Adipocyte (in vitro differentiated cells): ENCODE measurements around the gene MRRF.

Experiments used
- DNase-seq: peaks from one replicate; pipeline ENCODE4 v3.0.0-alpha.2; 2015; ENCODE audit warnings: low read depth
- H3K27me3 ChIP-seq: replicated peaks from 2 replicates; pipeline ENCODE4 v1.7.0; 2013; ENCODE audit warnings: mild to moderate bottlenecking, low read length, moderate library complexity; ENCODE audit not compliant: control insufficient read depth, insufficient read depth
- H3K36me3 ChIP-seq: 2 replicates; pipeline ENCODE4 v1.7.0; 2013; ENCODE audit warnings: low read length, mild to moderate bottlenecking, moderate library complexity; ENCODE audit not compliant: control insufficient read depth, insufficient read depth, severe bottlenecking
- H3K4me1 ChIP-seq: 2 replicates; pipeline ENCODE4 v1.7.0; 2013; ENCODE audit warnings: mild to moderate bottlenecking, low read length, moderate library complexity; ENCODE audit not compliant: control insufficient read depth, insufficient read depth
- H3K4me3 ChIP-seq: 2 replicates; pipeline ENCODE4 v1.7.0; 2013; ENCODE audit warnings: mild to moderate bottlenecking, low read length, moderate library complexity
- H3K9ac ChIP-seq: 2 replicates; pipeline ENCODE4 v1.7.0; 2013; ENCODE audit warnings: mild to moderate bottlenecking, low read length, moderate library complexity
- H3K9me3 ChIP-seq: 2 replicates; pipeline ENCODE4 v1.7.0; 2013; ENCODE audit warnings: mild to moderate bottlenecking, low read length, moderate library complexity; ENCODE audit not compliant: control insufficient read depth

The MRRF gene

GRCh38 chr9:122258886-122259415 is 5.7 kb upstream of the MRRF start:
- no peak overlapping the region for H3K4me3 ChIP-seq
- peaks cover 42% of the 10 kb centered on the region for H3K36me3 ChIP-seq
- H3K27me3 ChIP-seq, result no peaks in the 10 kb centered on the region
- peaks cover 30% of the 10 kb centered on the region for H3K4me1 ChIP-seq
- no peak for DNase-seq
- no peak overlapping the region for H3K9ac ChIP-seq
- H3K9me3 ChIP-seq, result no peaks in the 10 kb centered on the region

GRCh38 chr9:122261469-122261881 is 3.2 kb upstream of the MRRF start:
- DNase-seq, result peak; percentile 89
- Histone ChIP-seq H3K27me3 (no peaks in the 10 kb centered on the region), H3K36me3 (peaks cover 27% of the 10 kb centered on the region)

GRCh38 chr9:122262073-122262472 is 2.6 kb upstream of the MRRF start:
- no peaks in the 10 kb centered on the region for H3K27me3 ChIP-seq
- no peak overlapping the region for H3K4me3 ChIP-seq
- peaks cover 41% of the 10 kb centered on the region for H3K4me1 ChIP-seq
- no peak for DNase-seq
- no peak overlapping the region for H3K9ac ChIP-seq
- no peaks in the 10 kb centered on the region for H3K9me3 ChIP-seq
- peaks cover 27% of the 10 kb centered on the region for H3K36me3 ChIP-seq

More at GRCh38 chr9:122261469-122261881, 3.2 kb upstream of the MRRF start:
- no peak overlapping the region for H3K9ac ChIP-seq
- H3K9me3 ChIP-seq, result no peaks in the 10 kb centered on the region
- H3K4me3 ChIP-seq, result no peak overlapping the region
- H3K4me1 ChIP-seq, result peaks cover 41% of the 10 kb centered on the region

GRCh38 chr9:122263699-122264349 is 858 bp upstream of the MRRF start:
- DNase-seq, result peak; percentile 48
- Histone ChIP-seq H3K9ac (peak overlapping the region; percentile 90), H3K36me3 (peaks cover 22% of the 10 kb centered on the region), H3K9me3 (no peaks in the 10 kb centered on the region), H3K4me1 (peaks cover 41% of the 10 kb centered on the region), H3K4me3 (peak overlapping the region; percentile 88), H3K27me3 (no peaks in the 10 kb centered on the region)

- Histone ChIP-seq H3K27me3 (no peaks in the 10 kb centered on the region), H3K4me3 (peak overlapping the region; percentile 88), H3K36me3 (peaks cover 9% of the 10 kb centered on the region), H3K9ac (peak overlapping the region; percentile 90), H3K9me3 (no peaks in the 10 kb centered on the region), H3K4me1 (peaks cover 41% of the 10 kb centered on the region)
- DNase-seq, result no peak
Measured at GRCh38 chr9:122265149-122265915, 650 bp downstream of the MRRF start.

- Histone ChIP-seq H3K4me1 (peaks cover 18% of the 10 kb centered on the region), H3K27me3 (no peaks in the 10 kb centered on the region), H3K36me3 (peaks cover 19% of the 10 kb centered on the region), H3K4me3 (no peak overlapping the region), H3K9me3 (no peaks in the 10 kb centered on the region), H3K9ac (no peak overlapping the region)
- DNase-seq, result no peak
Measured at GRCh38 chr9:122268041-122268814, 3.5 kb downstream of the MRRF start.

GRCh38 chr9:122274055-122274454 is 9.4 kb downstream of the MRRF start:
- H3K9ac ChIP-seq, result no peak overlapping the region
- H3K27me3 ChIP-seq, result no peaks in the 10 kb centered on the region
- DNase-seq, result no peak
- no peak overlapping the region for H3K4me3 ChIP-seq
- peaks cover 40% of the 10 kb centered on the region for H3K36me3 ChIP-seq
- peaks cover 15% of the 10 kb centered on the region for H3K9me3 ChIP-seq
- peaks cover 3% of the 10 kb centered on the region for H3K4me1 ChIP-seq

GRCh38 chr9:122276096-122276495 is 11.4 kb downstream of the MRRF start:
- Histone ChIP-seq H3K36me3 (peaks cover 46% of the 10 kb centered on the region), H3K4me1 (peaks cover 3% of the 10 kb centered on the region), H3K27me3 (no peaks in the 10 kb centered on the region), H3K9me3 (peaks cover 15% of the 10 kb centered on the region), H3K4me3 (no peak overlapping the region), H3K9ac (no peak overlapping the region)
- no peak for DNase-seq

- DNase-seq, result no peak
- H3K4me3 ChIP-seq, result peak overlapping the region; percentile 7
- no peak overlapping the region for H3K9ac ChIP-seq
- peaks cover 15% of the 10 kb centered on the region for H3K9me3 ChIP-seq
- H3K36me3 ChIP-seq, result peaks cover 51% of the 10 kb centered on the region
- H3K4me1 ChIP-seq, result peaks cover 3% of the 10 kb centered on the region
- no peaks in the 10 kb centered on the region for H3K27me3 ChIP-seq
Measured at GRCh38 chr9:122277285-122277897, 12.7 kb downstream of the MRRF start.

- peak; percentile 21 for DNase-seq
- Histone ChIP-seq H3K27me3 (no peaks in the 10 kb centered on the region), H3K36me3 (peaks cover 55% of the 10 kb centered on the region), H3K4me3 (no peak overlapping the region), H3K9me3 (peaks cover 15% of the 10 kb centered on the region), H3K4me1 (peaks cover 3% of the 10 kb centered on the region), H3K9ac (no peak overlapping the region)
Measured at GRCh38 chr9:122281368-122281767, 16.7 kb downstream of the MRRF start.
